Lower lobe of right lung (tissue), 2 donors: ENCODE results near the gene C17orf58. TPM values are rescaled to one million over a fixed set of nuclear protein-coding genes. Genes with fewer than 3 reads are reported as not detected.
"Not testable (repeated sequence)": the region's sequence is repeated elsewhere in the genome, so short reads cannot be mapped to it uniquely, and the experiment has no call there.

Source experiments
- ATAC-seq, 2 donors: fragments of 200-7000 bp; cut with Tn5 transposase; one replicate each; pipeline ENCODE4 v1.9.1; 2020 to 2022; ENCODE audit warnings: mild to moderate bottlenecking in 2 of 2, moderate library complexity in 2 of 2
- DNase-seq: peaks from one replicate; pipeline ENCODE4 v3.0.0-alpha.2; 2020
- H3K27ac ChIP-seq: fragments of 200-600 bp; one replicate; pipeline ENCODE4 v1.8.0; 2022
- H3K27me3 ChIP-seq: fragments of 200-600 bp; one replicate; pipeline ENCODE4 v1.8.0; 2022; ENCODE audit warnings: low read depth
- H3K36me3 ChIP-seq: fragments of 200-600 bp; one replicate; pipeline ENCODE4 v1.8.0; 2022; ENCODE audit warnings: mild to moderate bottlenecking
- H3K4me1 ChIP-seq: fragments of 200-600 bp; one replicate; pipeline ENCODE4 v1.8.0; 2022
- H3K4me3 ChIP-seq: fragments of 200-600 bp; one replicate; pipeline ENCODE4 v1.8.0; 2022; ENCODE audit warnings: mild to moderate bottlenecking
- H3K9me3 ChIP-seq: fragments of 200-600 bp; one replicate; pipeline ENCODE4 v1.8.0; 2022
- intact Hi-C: fragments of 100-400 bp; cut with DNase I; formaldehyde crosslinking; loops from one replicate; pipeline ENCODE4 v1.11.0; 2022
- total RNA-seq: library from RNA; stranded (reverse); fragmentation: NEBNext Ultra II Directional; extraction: Animal tissue kit (Norgen Biotek cat#: 25700); gene quantifications from one replicate; pipeline ENCODE4 v1.2.1, GENCODE V29; 2021
- TF ChIP-seq, protein P1 (sequence below): fragments of 200-600 bp; IDR thresholded peaks from one replicate; pipeline ENCODE4 v1.8.0; 2022; ENCODE audit warnings: antibody characterized with exemption, mild to moderate bottlenecking
- donor health status: DM: no; HTN: yes; CAD: no; lungs with severe emphysema.

The C17orf58 gene
- total RNA-seq, 1 donor from 2014 or later = 7.4 TPM

DNA sequence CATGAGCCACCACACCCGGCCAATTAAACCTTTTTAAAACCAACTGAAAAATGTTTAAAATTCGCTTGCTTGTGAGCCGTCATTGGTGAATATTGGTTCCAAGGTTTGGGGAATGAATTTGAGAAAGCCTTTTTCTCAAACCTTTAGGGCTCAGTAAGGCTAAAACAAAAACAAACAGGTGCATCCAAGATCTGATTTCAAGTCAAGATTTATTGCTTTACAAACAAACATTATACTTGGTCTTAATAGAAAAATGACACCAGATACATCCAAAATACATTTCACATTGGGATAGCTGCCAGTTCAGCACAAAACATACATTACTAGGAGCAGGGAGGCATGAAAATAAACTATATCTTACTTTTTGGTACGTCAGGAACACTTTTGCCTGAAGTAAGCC, 5.4 kb downstream of the C17orf58 start:
- Histone ChIP-seq H3K36me3 (no peaks in the 10 kb centered on the region), H3K4me1 (peaks cover 19% of the 10 kb centered on the region), H3K4me3 (no peak overlapping the region), H3K27ac (no peak overlapping the region), H3K27me3 (no peaks in the 10 kb centered on the region), H3K9me3 (no peaks in the 10 kb centered on the region)
- TF ChIP-seq, protein P1, sequence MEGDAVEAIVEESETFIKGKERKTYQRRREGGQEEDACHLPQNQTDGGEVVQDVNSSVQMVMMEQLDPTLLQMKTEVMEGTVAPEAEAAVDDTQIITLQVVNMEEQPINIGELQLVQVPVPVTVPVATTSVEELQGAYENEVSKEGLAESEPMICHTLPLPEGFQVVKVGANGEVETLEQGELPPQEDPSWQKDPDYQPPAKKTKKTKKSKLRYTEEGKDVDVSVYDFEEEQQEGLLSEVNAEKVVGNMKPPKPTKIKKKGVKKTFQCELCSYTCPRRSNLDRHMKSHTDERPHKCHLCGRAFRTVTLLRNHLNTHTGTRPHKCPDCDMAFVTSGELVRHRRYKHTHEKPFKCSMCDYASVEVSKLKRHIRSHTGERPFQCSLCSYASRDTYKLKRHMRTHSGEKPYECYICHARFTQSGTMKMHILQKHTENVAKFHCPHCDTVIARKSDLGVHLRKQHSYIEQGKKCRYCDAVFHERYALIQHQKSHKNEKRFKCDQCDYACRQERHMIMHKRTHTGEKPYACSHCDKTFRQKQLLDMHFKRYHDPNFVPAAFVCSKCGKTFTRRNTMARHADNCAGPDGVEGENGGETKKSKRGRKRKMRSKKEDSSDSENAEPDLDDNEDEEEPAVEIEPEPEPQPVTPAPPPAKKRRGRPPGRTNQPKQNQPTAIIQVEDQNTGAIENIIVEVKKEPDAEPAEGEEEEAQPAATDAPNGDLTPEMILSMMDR = no peak
- intact Hi-C loops = no loop called here
- DNase-seq = no peak
- no peak for ATAC-seq

DNA sequence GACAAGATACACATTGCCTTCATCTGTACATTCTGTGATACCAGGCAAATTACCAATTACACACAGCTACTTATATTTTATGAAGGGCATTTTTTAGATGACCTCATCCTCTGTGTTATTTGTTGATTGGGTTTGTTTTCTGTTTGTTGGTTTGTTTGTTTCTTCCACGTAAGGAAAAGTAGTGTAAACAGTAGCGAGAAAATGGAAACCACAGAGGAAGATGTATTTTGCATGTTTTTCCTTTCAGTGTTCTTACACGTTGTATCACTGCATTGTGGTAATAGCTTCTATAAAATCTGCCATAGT, 12.9 kb downstream of the C17orf58 start:
- no peak overlapping the region for H3K4me3 ChIP-seq
- peaks cover 21% of the 10 kb centered on the region for H3K36me3 ChIP-seq
- H3K4me1 ChIP-seq = no peaks in the 10 kb centered on the region
- ATAC-seq (no peak), DNase-seq (no peak)
- H3K27ac ChIP-seq = no peak overlapping the region
- TF ChIP-seq, protein P1 = no peak
- no peaks in the 10 kb centered on the region for H3K27me3 ChIP-seq
- no peaks in the 10 kb centered on the region for H3K9me3 ChIP-seq
- intact Hi-C loops = no loop called here

DNA sequence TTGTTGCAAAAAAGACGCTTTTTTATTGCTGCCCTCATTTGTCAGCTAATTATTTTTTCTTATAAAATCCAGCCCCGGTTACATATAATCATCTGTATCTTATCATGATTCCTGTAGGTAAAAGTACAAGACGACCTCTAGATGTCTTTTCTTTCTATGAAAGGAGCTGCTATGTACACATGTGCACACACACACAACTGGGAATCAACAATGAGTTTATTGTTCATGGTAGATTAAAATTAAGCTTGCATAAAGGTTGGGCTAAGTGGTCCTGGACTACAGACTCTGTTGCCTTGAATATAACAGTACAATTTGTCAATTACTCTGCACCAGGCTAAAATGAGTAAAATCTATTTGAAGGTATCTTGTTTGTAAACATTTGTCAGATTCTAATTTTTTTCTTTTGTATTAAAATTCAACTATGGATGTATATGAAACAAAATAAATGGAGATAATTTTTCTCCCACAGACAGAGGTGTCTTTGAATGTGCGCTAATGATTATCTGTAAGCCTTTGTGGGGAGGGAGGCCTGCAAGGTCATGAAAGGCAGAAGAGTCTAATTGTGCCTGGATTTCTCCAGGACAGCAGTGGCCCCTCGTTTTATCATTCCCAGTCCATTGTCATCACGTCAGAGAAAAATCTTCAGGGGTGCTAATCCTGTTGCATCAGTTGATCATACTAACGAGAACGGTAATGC, 13.4 kb downstream of the C17orf58 start:
- Histone ChIP-seq H3K9me3 (no peaks in the 10 kb centered on the region), H3K27me3 (no peaks in the 10 kb centered on the region), H3K27ac (no peak overlapping the region), H3K36me3 (peaks cover 23% of the 10 kb centered on the region), H3K4me3 (no peak overlapping the region), H3K4me1 (no peaks in the 10 kb centered on the region)
- TF ChIP-seq, protein P1 = no peak
- DNase-seq (no peak), ATAC-seq (no peak)
- intact Hi-C loops = no loop called here

DNA sequence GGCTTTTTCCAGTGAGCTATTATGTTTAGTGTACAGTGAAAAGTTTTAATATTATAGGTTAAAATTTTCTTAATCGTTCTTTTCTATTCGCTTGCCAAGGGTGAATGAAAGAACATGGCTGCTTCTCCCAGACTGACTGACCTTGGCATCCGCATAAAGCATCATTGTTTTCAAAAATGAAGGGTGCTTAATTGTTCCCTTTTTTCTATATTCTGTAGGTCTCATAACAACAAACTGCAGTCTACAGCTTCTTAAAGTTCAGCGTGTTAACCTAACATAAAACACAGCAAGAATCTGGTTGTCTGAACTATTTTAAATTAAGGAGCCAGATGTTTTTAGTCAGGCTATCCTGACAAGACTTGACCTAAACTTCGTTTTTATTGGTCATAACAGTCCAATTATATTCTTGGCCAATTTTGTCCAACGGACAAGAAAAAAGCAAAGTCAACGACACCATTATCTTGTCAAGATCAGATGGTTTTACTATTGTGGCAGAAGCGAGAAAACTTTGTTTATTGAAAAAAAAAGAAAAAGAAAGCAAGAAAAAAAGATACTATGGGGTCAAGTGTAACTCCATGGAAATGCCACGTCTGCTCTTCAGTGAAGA, 14.1 kb downstream of the C17orf58 start:
- H3K9me3 ChIP-seq = no peaks in the 10 kb centered on the region
- no peak overlapping the region for H3K27ac ChIP-seq
- DNase-seq (no peak), ATAC-seq (no peak)
- H3K36me3 ChIP-seq = peaks cover 26% of the 10 kb centered on the region
- no peak overlapping the region for H3K4me3 ChIP-seq
- no peaks in the 10 kb centered on the region for H3K4me1 ChIP-seq
- intact Hi-C loops = no loop called here
- TF ChIP-seq, protein P1 = no peak
- H3K27me3 ChIP-seq = no peaks in the 10 kb centered on the region

DNA sequence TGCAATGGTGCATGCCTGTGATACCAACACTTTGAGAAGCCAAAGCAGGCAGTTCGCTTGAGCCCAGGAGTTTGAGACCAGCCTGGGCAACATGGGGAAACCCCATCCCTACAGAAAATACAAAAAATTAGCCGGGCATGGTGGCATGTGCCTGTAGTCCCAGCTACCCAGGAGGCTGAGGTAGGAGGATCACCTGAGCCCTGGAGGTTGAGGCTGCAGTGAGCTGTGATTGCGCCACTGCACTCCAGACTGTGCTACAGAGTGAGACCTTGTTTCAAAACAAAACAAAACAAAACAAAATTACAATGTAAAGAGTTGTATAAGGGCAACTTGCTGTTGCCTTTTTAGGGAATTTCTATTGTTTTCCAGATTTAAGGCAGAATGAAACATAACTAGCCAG, 15.4 kb downstream of the C17orf58 start:
- H3K9me3 ChIP-seq, DNase-seq, intact Hi-C loops, H3K27ac ChIP-seq, H3K4me3 ChIP-seq, ATAC-seq, H3K27me3 ChIP-seq, H3K4me1 ChIP-seq: not testable (repeated sequence)
- H3K36me3 ChIP-seq = peaks cover 38% of the 10 kb centered on the region

DNA sequence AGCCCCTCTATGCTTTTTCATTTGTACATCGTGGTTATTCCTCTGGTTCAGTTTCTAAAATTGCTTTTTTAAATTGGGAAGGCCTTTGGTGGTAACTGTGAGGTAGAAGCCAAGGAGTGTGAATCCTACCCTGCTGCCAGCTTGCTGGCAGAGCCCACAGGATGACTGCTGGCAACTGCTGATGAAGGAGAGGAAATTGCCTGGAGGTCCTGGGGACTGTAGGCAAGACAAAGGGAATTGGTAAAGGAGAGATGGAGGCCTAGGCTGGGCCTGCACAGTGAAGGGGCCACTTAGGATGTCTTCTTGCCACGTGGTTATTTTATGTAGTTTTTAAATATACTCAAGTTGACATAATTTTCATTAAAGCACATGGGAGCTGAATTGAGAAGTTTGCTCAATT, 15.8 kb downstream of the C17orf58 start:
- ATAC-seq (no peak), DNase-seq (no peak)
- H3K9me3 ChIP-seq = no peaks in the 10 kb centered on the region
- H3K27me3 ChIP-seq = no peaks in the 10 kb centered on the region
- TF ChIP-seq, protein P1 = no peak
- no peak overlapping the region for H3K4me3 ChIP-seq
- H3K36me3 ChIP-seq = peaks cover 42% of the 10 kb centered on the region
- H3K27ac ChIP-seq = no peak overlapping the region
- intact Hi-C loops = no loop called here
- H3K4me1 ChIP-seq = no peaks in the 10 kb centered on the region

DNA sequence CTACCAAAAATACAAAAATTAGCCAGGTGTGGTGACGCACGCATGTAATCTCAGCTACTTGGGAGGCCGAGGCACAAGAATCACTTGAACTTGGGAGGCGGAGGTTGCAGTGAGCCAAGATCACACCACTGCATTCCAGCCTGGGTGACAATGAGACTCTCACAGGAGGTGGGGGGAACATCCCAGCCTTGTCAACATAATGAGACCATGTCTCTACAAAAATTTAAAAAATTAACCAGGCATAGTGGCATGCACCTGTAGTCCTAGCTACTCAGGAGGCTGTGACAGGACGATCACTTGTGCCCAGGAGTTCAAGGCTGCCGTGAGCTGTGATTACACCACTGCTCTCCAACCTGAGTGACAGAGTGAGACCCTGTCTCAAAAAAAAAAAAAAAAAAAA, 20.0 kb downstream of the C17orf58 start:
- DNase-seq, H3K9me3 ChIP-seq, ATAC-seq, H3K4me1 ChIP-seq, H3K27me3 ChIP-seq, H3K4me3 ChIP-seq, H3K27ac ChIP-seq, intact Hi-C loops: not testable (repeated sequence)
- peaks cover 77% of the 10 kb centered on the region for H3K36me3 ChIP-seq
